Endometrial microvascular endothelial cells (primary cell): ENCODE measurements around the gene MYOG. TPM values are rescaled to one million over a fixed set of nuclear protein-coding genes. Genes with fewer than 3 reads are reported as not detected.

Source experiments
- in situ Hi-C: cut with HindIII; loops from 2 replicates; pipeline ENCODE4 v1.10.0; 2017; ENCODE audit warnings: low sequenced_read_pairs, low pct_unique_long_range_greater_than_20kb; ENCODE audit errors: inconsistent ontology term
- total RNA-seq: library from RNA; depleted of rRNA; stranded (reverse); fragments of >200 nt; gene quantifications from one replicate; pipeline ENCODE4 v1.2.3, GENCODE V29; 2015; ENCODE audit errors: inconsistent ontology term

MYOG gene
- total RNA-seq, 1 donor from 2014 or later, result not detected

DNA sequence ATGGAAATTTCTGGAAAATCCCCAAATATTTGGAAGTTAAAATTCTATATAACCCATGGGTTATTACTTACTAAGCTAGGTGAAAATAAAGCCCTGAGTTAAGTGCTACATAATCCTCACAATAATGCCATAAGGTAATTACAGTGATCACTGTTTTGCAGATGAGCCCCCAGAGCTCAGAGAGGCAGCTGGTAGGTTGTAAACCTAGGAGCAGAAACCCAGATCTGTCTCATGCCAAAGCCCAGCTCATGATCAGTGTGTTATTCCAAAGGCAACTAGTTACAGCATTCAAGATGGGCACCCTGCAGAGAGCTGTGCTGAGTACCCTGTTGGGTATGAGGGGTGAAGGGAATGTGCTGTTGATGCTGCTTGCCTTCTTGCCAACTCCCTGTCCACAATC lies 10.8 kb upstream of the MYOG start:
- in situ Hi-C loops, result no loop called here

DNA sequence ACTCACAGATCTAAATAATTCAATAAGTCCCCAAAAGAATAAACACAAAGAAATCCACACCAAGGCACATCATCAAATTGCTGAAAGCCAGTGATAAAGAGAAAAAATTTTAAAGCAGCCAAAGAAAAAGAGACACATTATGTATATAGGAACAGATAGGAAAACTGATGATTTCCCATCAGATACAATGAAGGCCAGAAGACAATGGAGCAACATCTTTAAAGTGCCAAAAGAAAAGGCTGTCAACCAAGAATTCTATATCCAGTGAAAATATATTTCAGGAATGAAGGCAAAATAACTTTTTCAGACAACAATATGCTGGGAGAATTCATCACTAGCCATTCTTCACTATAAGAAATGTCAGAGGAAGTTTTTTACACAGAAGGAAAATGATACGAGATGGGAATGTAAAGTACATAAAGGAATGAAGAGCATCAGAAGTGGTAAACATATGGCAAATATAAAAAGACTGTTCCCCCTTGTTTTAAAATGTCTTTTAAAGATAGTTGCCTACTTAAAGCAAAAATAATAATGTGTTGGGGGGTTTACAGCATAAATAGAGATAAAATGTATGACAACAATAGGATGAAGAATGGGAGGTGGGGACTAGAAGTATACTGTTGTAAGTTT lies 9.4 kb upstream of the MYOG start:
- in situ Hi-C loops, result no loop called here

- in situ Hi-C loops, result no loop called here
These were observed 8.1 kb upstream of the MYOG start for GRCh38 chr1:203093754-203094410.

DNA sequence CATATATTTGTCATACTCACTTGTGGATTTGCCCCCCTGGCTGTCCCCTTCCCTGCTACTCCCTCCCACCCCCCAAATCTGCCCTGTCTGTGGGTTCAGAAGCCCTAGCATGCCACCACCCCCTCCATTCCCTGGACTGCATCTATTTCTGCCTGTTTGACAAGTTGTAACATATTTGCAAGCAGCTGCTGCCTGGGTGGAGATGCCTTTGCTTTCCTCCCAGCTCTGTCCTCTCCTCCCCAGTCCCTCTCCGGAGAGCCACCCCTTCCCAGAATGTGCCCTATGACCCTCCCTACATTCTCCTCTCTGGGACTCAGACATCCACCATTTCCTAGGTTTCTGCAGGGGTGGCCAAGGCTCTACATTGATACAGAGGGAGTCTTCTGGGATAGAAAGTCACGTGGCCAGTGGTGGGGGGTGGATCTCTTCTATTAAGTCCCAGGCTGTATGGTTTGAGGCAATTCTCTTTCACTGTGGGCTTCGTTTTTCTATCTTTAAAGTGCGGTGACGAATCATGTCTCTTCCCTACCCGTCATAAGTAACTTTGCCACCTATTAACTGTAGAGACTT lies 6.0 kb upstream of the MYOG start:
- in situ Hi-C loops, result no loop called here

DNA sequence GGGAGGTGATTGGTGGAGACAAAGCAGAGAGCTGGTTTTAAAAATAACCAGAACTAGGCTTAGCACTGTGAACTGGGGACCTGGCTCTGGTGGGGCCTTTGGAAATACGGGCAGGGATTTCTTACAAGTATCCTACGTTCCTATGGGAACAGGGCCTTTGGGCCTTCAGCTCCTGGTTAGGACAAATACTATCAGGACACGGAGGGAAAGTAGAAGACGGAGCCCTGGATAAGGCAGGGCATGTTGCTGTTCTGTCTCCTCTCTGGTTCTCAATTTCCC lies 5.3 kb upstream of the MYOG start:
- in situ Hi-C loops, result no loop called here

- in situ Hi-C loops, result no loop called here
These were observed 4.8 kb upstream of the MYOG start for GRCh38 chr1:203090421-203091198.

- in situ Hi-C loops, result no loop called here
These were observed 3.8 kb upstream of the MYOG start for GRCh38 chr1:203089651-203090045.

- in situ Hi-C loops, result no loop called here
These were observed 3.3 kb upstream of the MYOG start for GRCh38 chr1:203089001-203089650.

GRCh38 chr1:203088441-203088840 lies 2.6 kb upstream of the MYOG start:
- in situ Hi-C loops, result no loop called here

GRCh38 chr1:203086992-203087763 lies 1.4 kb upstream of the MYOG start:
- in situ Hi-C loops, result no loop called here

- in situ Hi-C loops, result no loop called here
These were observed 954 bp downstream of the MYOG start for GRCh38 chr1:203084588-203085527.

DNA sequence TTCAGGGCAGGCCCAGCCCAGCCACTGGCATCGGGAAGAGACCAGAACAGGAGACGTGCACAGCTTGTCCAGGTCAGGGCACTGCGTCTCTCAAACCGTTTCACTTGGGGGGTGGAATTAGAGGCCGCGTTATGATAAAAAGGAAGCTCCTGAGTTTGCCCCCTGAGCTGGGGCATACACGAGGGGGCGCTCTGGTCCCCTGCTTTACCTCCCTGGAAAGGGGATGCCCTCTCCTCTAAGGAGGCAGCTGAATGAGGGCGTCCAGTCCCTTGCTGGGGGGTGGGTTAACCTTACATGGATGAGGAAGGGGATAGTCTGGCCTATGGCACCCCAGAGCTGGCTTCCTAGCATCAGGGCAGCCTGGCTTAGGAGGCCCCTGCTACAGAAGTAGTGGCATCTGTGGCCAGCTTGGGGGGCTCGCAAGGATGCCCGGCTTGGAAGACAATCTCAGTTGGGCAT lies 2.3 kb downstream of the MYOG start:
- in situ Hi-C loops, result no loop called here

GRCh38 chr1:203082571-203083462 lies 3.0 kb downstream of the MYOG start:
- in situ Hi-C loops, result no loop called here

DNA sequence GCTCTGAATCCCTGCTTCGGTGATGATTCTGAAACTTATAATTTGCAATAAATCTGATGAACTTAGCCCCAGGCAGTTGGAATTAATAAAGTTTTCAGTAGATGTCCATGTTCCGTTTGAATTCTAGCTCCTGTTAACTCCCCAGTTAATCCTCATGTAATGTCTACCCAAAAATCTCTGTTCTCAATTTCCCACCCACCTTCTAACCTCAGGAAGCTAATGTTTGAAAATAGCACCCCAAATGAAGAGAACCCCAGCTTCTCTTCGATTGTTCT lies 3.6 kb downstream of the MYOG start:
- in situ Hi-C loops, result no loop called here

DNA sequence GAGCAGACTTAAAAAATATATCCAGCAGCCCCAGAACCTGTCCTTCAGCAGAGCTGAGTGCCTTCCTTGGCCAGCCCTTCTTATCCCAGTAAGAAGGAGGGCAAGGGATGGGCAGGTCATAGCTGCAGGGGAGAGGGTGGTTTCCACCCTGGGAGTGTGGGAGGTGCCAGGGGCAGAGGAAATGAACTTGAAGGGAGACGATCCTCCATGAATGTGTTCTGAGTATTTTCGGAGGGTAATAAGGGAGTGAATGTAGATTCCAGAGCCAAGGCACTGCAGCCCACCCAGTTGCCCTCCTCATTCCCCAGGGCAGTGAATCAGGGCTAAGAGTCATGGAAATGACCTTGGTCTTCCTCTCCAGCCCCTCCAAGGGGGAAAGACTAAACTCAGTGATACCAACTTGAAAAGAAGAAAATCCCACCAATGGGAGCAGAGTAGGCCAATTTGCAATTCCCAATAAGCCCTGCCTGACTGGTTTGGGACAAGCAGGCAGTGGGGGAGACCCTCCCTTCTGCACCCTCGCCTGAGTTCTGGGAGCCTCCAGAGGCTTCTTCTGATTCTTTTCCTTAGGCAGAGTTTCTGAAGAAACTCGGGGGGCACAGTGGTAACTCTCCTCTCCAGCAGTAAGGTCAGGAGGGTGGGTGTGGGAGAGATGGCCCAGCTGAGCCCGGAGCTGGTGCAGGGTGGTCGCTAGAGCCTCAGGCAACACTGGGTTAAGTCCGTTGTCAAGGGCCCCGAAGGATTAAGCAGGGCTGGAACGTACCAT lies 4.2 kb downstream of the MYOG start:
- in situ Hi-C loops, result no loop called here

DNA sequence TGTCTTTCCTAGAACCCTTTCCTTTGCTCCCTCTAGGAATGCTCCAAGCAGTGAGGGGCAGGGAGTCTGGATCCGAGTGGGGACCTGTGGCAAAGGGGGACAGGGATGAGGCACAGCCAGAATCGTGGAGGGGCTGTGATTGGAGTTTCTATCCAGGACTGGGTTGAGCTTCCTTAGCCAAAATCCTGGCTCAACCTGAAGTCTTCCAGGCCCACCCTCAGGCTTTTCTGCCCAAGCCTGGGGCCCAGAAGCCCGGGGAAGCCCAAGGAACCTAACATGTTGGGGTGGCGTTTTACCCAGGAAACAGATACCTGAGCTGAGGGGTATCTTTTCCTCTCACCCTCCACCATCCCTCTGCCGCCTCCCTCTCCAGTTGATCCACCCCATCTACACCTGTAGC lies 5.4 kb downstream of the MYOG start:
- in situ Hi-C loops, result no loop called here
